Measurements from ENCODE around the gene TRIP10. TPM values are rescaled to one million over a fixed set of nuclear protein-coding genes. Genes with fewer than 3 reads are reported as not detected.

The TRIP10 gene
- polyA plus RNA-seq, 3 donors = 1.5 to 2.4 (median 1.9) TPM

DNA sequence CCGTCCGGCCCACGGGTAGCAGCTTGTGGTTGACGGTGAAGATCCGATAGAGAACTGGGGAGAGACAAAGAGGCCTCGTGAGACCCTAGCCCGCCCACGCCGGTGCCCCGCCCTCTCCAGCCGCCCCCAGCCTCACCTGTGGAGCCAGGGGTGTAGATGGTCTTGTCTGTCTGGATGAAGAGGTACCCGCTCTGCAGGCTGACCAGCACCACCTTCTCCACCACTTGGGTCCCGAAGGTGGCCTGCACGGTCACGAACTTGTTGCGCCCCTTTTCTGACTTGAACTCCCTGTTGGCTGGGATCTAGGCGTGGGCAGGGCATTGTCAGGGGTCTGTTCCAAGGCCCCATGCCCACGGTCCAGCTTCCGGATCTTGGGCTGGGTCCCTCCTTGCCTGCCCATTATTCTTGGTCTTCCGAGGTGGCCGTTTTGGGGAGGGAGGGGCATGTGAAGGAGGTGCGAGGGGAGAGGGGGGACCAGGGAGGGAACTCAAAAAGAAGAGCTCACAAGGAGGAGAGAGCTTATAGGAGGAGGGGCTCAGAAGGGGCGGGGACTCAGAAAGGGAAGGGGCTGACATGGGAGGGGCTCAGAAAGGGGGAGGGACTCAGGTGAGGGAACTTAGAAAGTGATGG lies 21.3 kb upstream of the TRIP10 start:
- no peak overlapping the region for H3K27ac ChIP-seq (ENCODE audit: low read depth in 1 of 2, low read length in 2 of 2)
- no peak overlapping the region for H3K4me3 Mint-ChIP-seq
- H3K4me3 ChIP-seq (replicated peaks in 1 of 3; ENCODE audit: low read depth in 2 of 3, low read length in 3 of 3) = no peak overlapping the region
- H3K9me3 ChIP-seq (replicated peaks in 1 of 2; ENCODE audit: control insufficient read depth in 1 of 2, insufficient read depth in 1 of 2, low read length in 2 of 2) = no peaks in the 10 kb centered on the region
- H3K4me2 ChIP-seq (replicated peaks; ENCODE audit: extremely low read depth, low read length, poor library complexity, severe bottlenecking) = no peak overlapping the region
- H3K36me3 Mint-ChIP-seq = no peaks in the 10 kb centered on the region
- H3K27ac Mint-ChIP-seq = no peak overlapping the region
- DNase-seq = no peak
- TF ChIP-seq, protein P1, sequence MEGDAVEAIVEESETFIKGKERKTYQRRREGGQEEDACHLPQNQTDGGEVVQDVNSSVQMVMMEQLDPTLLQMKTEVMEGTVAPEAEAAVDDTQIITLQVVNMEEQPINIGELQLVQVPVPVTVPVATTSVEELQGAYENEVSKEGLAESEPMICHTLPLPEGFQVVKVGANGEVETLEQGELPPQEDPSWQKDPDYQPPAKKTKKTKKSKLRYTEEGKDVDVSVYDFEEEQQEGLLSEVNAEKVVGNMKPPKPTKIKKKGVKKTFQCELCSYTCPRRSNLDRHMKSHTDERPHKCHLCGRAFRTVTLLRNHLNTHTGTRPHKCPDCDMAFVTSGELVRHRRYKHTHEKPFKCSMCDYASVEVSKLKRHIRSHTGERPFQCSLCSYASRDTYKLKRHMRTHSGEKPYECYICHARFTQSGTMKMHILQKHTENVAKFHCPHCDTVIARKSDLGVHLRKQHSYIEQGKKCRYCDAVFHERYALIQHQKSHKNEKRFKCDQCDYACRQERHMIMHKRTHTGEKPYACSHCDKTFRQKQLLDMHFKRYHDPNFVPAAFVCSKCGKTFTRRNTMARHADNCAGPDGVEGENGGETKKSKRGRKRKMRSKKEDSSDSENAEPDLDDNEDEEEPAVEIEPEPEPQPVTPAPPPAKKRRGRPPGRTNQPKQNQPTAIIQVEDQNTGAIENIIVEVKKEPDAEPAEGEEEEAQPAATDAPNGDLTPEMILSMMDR (IDR thresholded peaks at IDR 0.05) = no peak
- H3K9ac ChIP-seq (ENCODE audit: insufficient read depth, low read length, poor library complexity, severe bottlenecking) = no peak overlapping the region
- H3K27me3 ChIP-seq (ENCODE audit: control insufficient read depth in 2 of 2, insufficient read depth in 2 of 2, low read length in 2 of 2) = peaks cover 0 to 5% of the 10 kb centered on the region in 2 donors
- H3K36me3 ChIP-seq (replicated peaks in 1 of 2; ENCODE audit: control insufficient read depth in 1 of 2, insufficient read depth in 2 of 2, low read length in 2 of 2) = no peaks in the 10 kb centered on the region
- intact Hi-C loops (cut with micrococcal nuclease) = no loop called here
- H4K20me1 ChIP-seq (ENCODE audit: insufficient read depth, low read length) = no peaks in the 10 kb centered on the region
- peaks cover 34 to 43% of the 10 kb centered on the region in 2 donors for H3K4me1 ChIP-seq (ENCODE audit: control insufficient read depth in 1 of 2, insufficient read depth in 2 of 2, low read length in 2 of 2)
- H3K9me3 Mint-ChIP-seq = peaks cover 0 to 6% (median 0%) of the 10 kb centered on the region in 7 donors
- H3K27me3 Mint-ChIP-seq (ENCODE audit: low read depth in 3 of 3) = peaks cover 12 to 20% (median 13%) of the 10 kb centered on the region in 3 donors
- no peak overlapping the region for H2AFZ ChIP-seq (ENCODE audit: insufficient read depth, low read depth, low read length, poor library complexity, severe bottlenecking)
- H3K4me1 Mint-ChIP-seq = peaks cover 37% of the 10 kb centered on the region
- WGBS (ENCODE audit: insufficient coverage) = 81% methylated on average over 12 of the region's 23 CpGs
- H3K79me2 ChIP-seq (ENCODE audit: insufficient read depth, low read length) = no peaks in the 10 kb centered on the region

DNA sequence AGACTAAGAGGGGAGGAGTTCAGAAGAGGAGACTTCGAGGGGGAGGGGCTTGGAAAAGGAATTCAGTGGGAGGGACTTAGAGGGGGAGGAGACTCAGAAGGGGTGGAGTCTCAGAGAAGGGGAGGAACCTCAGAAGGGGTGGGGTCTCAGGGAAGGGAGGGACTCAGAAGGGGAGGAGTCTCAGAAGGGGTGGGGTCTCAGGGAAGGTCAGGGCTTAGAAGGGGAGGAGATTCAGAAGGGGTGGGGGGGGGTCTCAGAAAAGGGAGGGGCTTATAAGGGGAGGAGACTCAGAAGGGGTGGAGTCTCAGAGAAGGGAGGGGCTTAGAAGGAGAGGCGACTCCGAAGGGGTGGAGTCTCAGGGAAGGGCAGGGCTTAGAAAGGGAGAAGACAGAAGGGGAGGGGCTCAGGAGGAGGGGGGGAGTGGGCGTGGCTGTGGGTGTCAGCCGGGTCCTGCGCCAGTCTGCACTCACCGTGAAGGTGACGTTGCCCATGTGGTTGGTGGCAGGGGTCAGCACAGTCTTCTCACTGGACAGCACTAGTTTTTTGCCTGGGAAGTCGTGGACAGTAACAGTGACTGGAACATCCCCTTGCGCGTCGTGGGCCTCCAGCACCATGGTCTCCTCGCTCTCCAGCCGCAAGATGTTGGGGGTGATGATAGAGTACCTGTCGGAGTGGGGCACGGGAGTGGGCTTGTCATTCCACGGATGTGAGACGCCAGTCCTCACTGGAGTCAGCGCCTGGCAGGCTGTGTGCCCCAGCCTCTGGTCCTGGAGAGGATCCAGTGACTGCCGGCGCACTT lies 20.5 kb upstream of the TRIP10 start:
- Histone ChIP-seq H2AFZ (ENCODE audit: insufficient read depth, low read depth, low read length, poor library complexity, severe bottlenecking) (no peak overlapping the region), H3K4me3 (replicated peaks in 1 of 3; ENCODE audit: low read depth in 2 of 3, low read length in 3 of 3) (no peak overlapping the region), H3K36me3 (replicated peaks in 1 of 2; ENCODE audit: control insufficient read depth in 1 of 2, insufficient read depth in 2 of 2, low read length in 2 of 2) (no peaks in the 10 kb centered on the region), H3K4me2 (replicated peaks; ENCODE audit: extremely low read depth, low read length, poor library complexity, severe bottlenecking) (no peak overlapping the region), H3K27ac (ENCODE audit: low read depth in 1 of 2, low read length in 2 of 2) (no peak overlapping the region), H3K79me2 (ENCODE audit: insufficient read depth, low read length) (no peaks in the 10 kb centered on the region), H4K20me1 (ENCODE audit: insufficient read depth, low read length) (no peaks in the 10 kb centered on the region), H3K4me1 (ENCODE audit: control insufficient read depth in 1 of 2, insufficient read depth in 2 of 2, low read length in 2 of 2) (peaks cover 41 to 50% of the 10 kb centered on the region in 2 donors), H3K9me3 (replicated peaks in 1 of 2; ENCODE audit: control insufficient read depth in 1 of 2, insufficient read depth in 1 of 2, low read length in 2 of 2) (no peaks in the 10 kb centered on the region), H3K9ac (ENCODE audit: insufficient read depth, low read length, poor library complexity, severe bottlenecking) (no peak overlapping the region), H3K27me3 (ENCODE audit: control insufficient read depth in 2 of 2, insufficient read depth in 2 of 2, low read length in 2 of 2) (peaks cover 0 to 5% of the 10 kb centered on the region in 2 donors)
- no peaks in the 10 kb centered on the region for H3K36me3 Mint-ChIP-seq
- H3K9me3 Mint-ChIP-seq = peaks cover 0 to 6% (median 0%) of the 10 kb centered on the region in 7 donors
- TF ChIP-seq, protein P1 (IDR thresholded peaks at IDR 0.05) = no peak
- H3K27ac Mint-ChIP-seq = peak overlapping the region in 3 of 7 donors; percentile 16 to 43 (median 20)
- peaks cover 44% of the 10 kb centered on the region for H3K4me1 Mint-ChIP-seq
- intact Hi-C loops (cut with micrococcal nuclease) = no loop called here
- WGBS (ENCODE audit: insufficient coverage) = 88% methylated on average over 21 of the region's 21 CpGs
- peaks cover 12 to 20% (median 13%) of the 10 kb centered on the region in 3 donors for H3K27me3 Mint-ChIP-seq (ENCODE audit: low read depth in 3 of 3)
- H3K4me3 Mint-ChIP-seq = no peak overlapping the region
- DNase-seq = peak in 1 of 3 donors; percentile 49
